H9 (cell line): ENCODE measurements around the gene STRIT1. TPM values are rescaled to one million over a fixed set of nuclear protein-coding genes. Genes with fewer than 3 reads are reported as not detected.

Source experiments
- DNase-seq: peaks from one replicate; pipeline ENCODE4 v3.0.0-alpha.2; 2017
- H2AFZ ChIP-seq: one replicate; pipeline ENCODE4 v1.6.1; 2013; ENCODE audit warnings: mild to moderate bottlenecking, low read length, control low read depth, moderate library complexity
- H2AK5ac ChIP-seq: 2 replicates; pipeline ENCODE4 v1.6.1; 2013; ENCODE audit warnings: low read length, control low read depth, mixed read lengths; ENCODE audit not compliant: insufficient read length
- H2BK120ac ChIP-seq: one replicate; pipeline ENCODE4 v1.6.1; 2013; ENCODE audit warnings: low read depth, mild to moderate bottlenecking, low read length, control low read depth, inconsistent platforms; ENCODE audit not compliant: poor library complexity, severe bottlenecking
- H2BK12ac ChIP-seq: 2 replicates; pipeline ENCODE4 v1.6.1; 2013; ENCODE audit warnings: low read length, control low read depth, mixed read lengths, low read depth; ENCODE audit not compliant: insufficient read length
- H2BK15ac ChIP-seq: 2 replicates; pipeline ENCODE4 v1.6.1; 2013; ENCODE audit warnings: low read depth, low read length, control low read depth
- H2BK20ac ChIP-seq: one replicate; pipeline ENCODE4 v1.6.1; 2013; ENCODE audit warnings: low read depth, mild to moderate bottlenecking, low read length, control low read depth, inconsistent platforms; ENCODE audit not compliant: poor library complexity, severe bottlenecking
- H2BK5ac ChIP-seq: 2 replicates; pipeline ENCODE4 v1.6.1; 2013; ENCODE audit warnings: low read length, control low read depth, mixed read lengths; ENCODE audit not compliant: insufficient read length
- H3K14ac ChIP-seq: 2 replicates; pipeline ENCODE4 v1.6.1; 2013; ENCODE audit warnings: low read length, control low read depth; ENCODE audit not compliant: insufficient read depth
- H3K18ac ChIP-seq: 2 replicates; pipeline ENCODE4 v1.6.1; 2013; ENCODE audit warnings: low read depth, mild to moderate bottlenecking, mixed read lengths, low read length, control low read depth; ENCODE audit not compliant: insufficient read length
- H3K23ac ChIP-seq: 2 replicates; pipeline ENCODE4 v1.6.1; 2013; ENCODE audit warnings: low read length, control low read depth, mixed read lengths, low read depth; ENCODE audit not compliant: insufficient read length
- H3K23me2 ChIP-seq: 2 replicates; pipeline ENCODE4 v1.6.1; 2013; ENCODE audit warnings: low read depth, mild to moderate bottlenecking, mixed read lengths, low read length, control low read depth; ENCODE audit not compliant: insufficient read length, poor library complexity, severe bottlenecking
- H3K27ac ChIP-seq: 2 replicates; pipeline ENCODE4 v1.5.1; 2013; ENCODE audit warnings: low read length, control low read depth, mixed read lengths, low read depth; ENCODE audit not compliant: insufficient read length
- H3K27me3 ChIP-seq: 2 replicates; pipeline ENCODE4 v1.6.1; 2013; ENCODE audit warnings: low read length, control low read depth, inconsistent platforms; ENCODE audit not compliant: insufficient read depth
- H3K4ac ChIP-seq: 2 replicates; pipeline ENCODE4 v1.6.1; 2013; ENCODE audit warnings: low read depth, mild to moderate bottlenecking, control low read depth, inconsistent platforms, low read length, moderate library complexity
- H3K4me1 ChIP-seq: 2 replicates; pipeline ENCODE4 v1.6.1; 2013; ENCODE audit warnings: low read length, control low read depth, inconsistent platforms; ENCODE audit not compliant: insufficient read depth
- H3K4me2 ChIP-seq: 2 replicates; pipeline ENCODE4 v1.6.1; 2013; ENCODE audit warnings: low read length, control low read depth, mixed read lengths; ENCODE audit not compliant: insufficient read length, insufficient read depth
- H3K56ac ChIP-seq: 2 replicates; pipeline ENCODE4 v1.6.1; 2013; ENCODE audit warnings: low read depth, mild to moderate bottlenecking, mixed read lengths, low read length, control low read depth; ENCODE audit not compliant: insufficient read length
- H3K79me1 ChIP-seq: 2 replicates; pipeline ENCODE4 v1.6.1; 2013; ENCODE audit warnings: low read depth, mild to moderate bottlenecking, moderate library complexity, low read length, control low read depth, inconsistent platforms; ENCODE audit not compliant: insufficient read depth, poor library complexity, severe bottlenecking
- H3K79me2 ChIP-seq: 2 replicates; pipeline ENCODE4 v1.6.1; 2013; ENCODE audit warnings: low read length, control low read depth, inconsistent platforms; ENCODE audit not compliant: insufficient read depth
- H3K9ac ChIP-seq: 2 replicates; pipeline ENCODE4 v1.6.1; 2013; ENCODE audit warnings: low read length, control low read depth, mixed read lengths; ENCODE audit not compliant: insufficient read length; ENCODE audit errors: extremely low read depth
- H3K9me3 ChIP-seq: one replicate; pipeline ENCODE4 v1.6.1; 2013; ENCODE audit warnings: low read depth, low read length, inconsistent platforms; ENCODE audit not compliant: control insufficient read depth
- H3T11ph ChIP-seq: one replicate; pipeline ENCODE4 v1.6.1; 2013; ENCODE audit warnings: mild to moderate bottlenecking, low read length, control low read depth, inconsistent platforms
- H4K20me1 ChIP-seq: one replicate; pipeline ENCODE4 v1.6.1; 2013; ENCODE audit not compliant: control insufficient read depth, insufficient read length, insufficient read depth
- H4K5ac ChIP-seq: 2 replicates; pipeline ENCODE4 v1.6.1; 2013; ENCODE audit warnings: low read depth, mild to moderate bottlenecking, mixed read lengths, low read length, control low read depth; ENCODE audit not compliant: insufficient read length
- H4K8ac ChIP-seq: replicated peaks from 2 replicates; pipeline ENCODE4 v1.6.1; 2013; ENCODE audit warnings: low read length, control low read depth, mixed read lengths, low read depth; ENCODE audit not compliant: insufficient read length
- H4K91ac ChIP-seq: 2 replicates; pipeline ENCODE4 v1.6.1; 2013; ENCODE audit warnings: low read depth, mild to moderate bottlenecking, moderate library complexity, mixed read lengths, low read length, control low read depth; ENCODE audit not compliant: insufficient read length
- H3K27ac Mint-ChIP-seq, 3 experiments: 2 replicates in 2 of 3; 3 replicates in 1 of 3; pipeline ENCODE4 v1.8.0; 2020 to 2021; ENCODE audit warnings: mixed read lengths in 3 of 3, mild to moderate bottlenecking in 1 of 3, moderate library complexity in 1 of 3
- H3K27me3 Mint-ChIP-seq: 2 replicates; pipeline ENCODE4 v1.8.0; 2021; ENCODE audit warnings: low read depth, mild to moderate bottlenecking, moderate library complexity, mixed read lengths
- H3K36me3 Mint-ChIP-seq, 3 experiments: 2 replicates in 2 of 3; 3 replicates in 1 of 3; pipeline ENCODE4 v1.8.0; 2020 to 2021; ENCODE audit warnings: low read depth in 3 of 3, mixed read lengths in 3 of 3; ENCODE audit not compliant: insufficient read depth in 1 of 3
- H3K4me1 Mint-ChIP-seq, 2 experiments: 2 replicates each; pipeline ENCODE4 v1.8.0; 2020; ENCODE audit warnings: mixed read lengths in 2 of 2
- H3K4me3 Mint-ChIP-seq, 2 experiments: 2 replicates in 1 of 2; 3 replicates in 1 of 2; pipeline ENCODE4 v1.8.0; 2020 to 2021; ENCODE audit warnings: mild to moderate bottlenecking in 2 of 2, mixed read lengths in 2 of 2, moderate library complexity in 1 of 2
- H3K9me3 Mint-ChIP-seq, 2 experiments: 2 replicates in 1 of 2; 3 replicates in 1 of 2; pipeline ENCODE4 v1.8.0; 2020; ENCODE audit warnings: mild to moderate bottlenecking in 2 of 2, mixed read lengths in 2 of 2, moderate library complexity in 1 of 2
- CTCF ChIP-seq: fragments of 200-600 bp; sonication (generic); conservative IDR thresholded peaks from 3 replicates; pipeline ENCODE4 v1.8.0; 2021; ENCODE audit warnings: antibody characterized with exemption, mild to moderate bottlenecking
- WGBS: extraction: QIAGEN DNeasy Blood & Tissue Kit; methylation state at CpG from one replicate; pipeline ENCODE4 v1.1.7; 2013; ENCODE audit warnings: missing lambda C conversion rate, low lambda C conversion rate, mixed read lengths; ENCODE audit not compliant: insufficient read length; ENCODE audit errors: extremely low coverage; 5-methylcytosine and 5-hydroxymethylcytosine counted together
- total RNA-seq: library from RNA; stranded (reverse); gene quantifications from 2 replicates; pipeline ENCODE4 v1.2.1, GENCODE V29; 2021

Gene STRIT1
- total RNA-seq, 1 experiment from 2014 or later, result not detected

GRCh38 chr3:155283092-155284056 is 10.1 kb downstream of the STRIT1 start:
- Mint-ChIP-seq H3K27me3 (peaks cover 2% of the 10 kb centered on the region), H3K9me3 (peaks cover 2 to 29% of the 10 kb centered on the region in 2 experiments), H3K27ac (no peak overlapping the region), H3K4me3 (no peak overlapping the region), H3K4me1 (peaks cover 3 to 8% of the 10 kb centered on the region in 2 experiments; a peak in 3 of 4 replicates), H3K36me3 (peaks cover 0 to 39% (median 28%) of the 10 kb centered on the region in 3 experiments)
- no peak overlapping the region for H2AFZ ChIP-seq
- no peak overlapping the region for H3K14ac ChIP-seq
- H3T11ph ChIP-seq, result no peak overlapping the region
- no peak for TF ChIP-seq CTCF
- H3K79me2 ChIP-seq, result no peaks in the 10 kb centered on the region
- no peaks in the 10 kb centered on the region for H3K79me1 ChIP-seq
- H2BK20ac ChIP-seq, result no peak overlapping the region
- no peak overlapping the region for H3K18ac ChIP-seq
- no peak overlapping the region for H3K56ac ChIP-seq
- no peak overlapping the region for H4K8ac ChIP-seq
- no peak overlapping the region for H2BK12ac ChIP-seq
- H2BK5ac ChIP-seq, result no peak overlapping the region
- no peak overlapping the region for H3K9ac ChIP-seq
- H3K9me3 ChIP-seq, result no peaks in the 10 kb centered on the region
- H4K20me1 ChIP-seq, result no peaks in the 10 kb centered on the region
- no peak overlapping the region for H3K4me2 ChIP-seq
- no peak overlapping the region for H3K4ac ChIP-seq
- no peak overlapping the region for H3K27ac ChIP-seq
- H3K4me1 ChIP-seq, result peaks cover 3% of the 10 kb centered on the region; the same call in 1 of the 2 replicates
- H4K5ac ChIP-seq, result no peak overlapping the region
- H3K23ac ChIP-seq, result no peak overlapping the region
- no peak overlapping the region for H2BK120ac ChIP-seq
- no peak for DNase-seq
- no peak overlapping the region for H4K91ac ChIP-seq
- no peaks in the 10 kb centered on the region for H3K27me3 ChIP-seq
- WGBS, result no CpG with 5 or more reads among the region's 8 CpGs
- no peak overlapping the region for H2AK5ac ChIP-seq
- H2BK15ac ChIP-seq, result no peak overlapping the region
- no peaks in the 10 kb centered on the region for H3K23me2 ChIP-seq
